AG09309 (cell line): ENCODE data around the gene PSMA4.

Experiments used
- DNase-seq: peaks from one replicate; pipeline ENCODE4 v3.0.0-alpha.2; 2010; ENCODE audit warnings: low read depth
- H3K4me3 ChIP-seq: 2 replicates; pipeline ENCODE4 v1.5.1; 2011; ENCODE audit warnings: mild to moderate bottlenecking, low read depth, low read length, moderate library complexity; ENCODE audit not compliant: control insufficient read depth
- TF ChIP-seq, protein P1 (sequence below): IDR thresholded peaks from 2 replicates; pipeline ENCODE4 v1.5.1; 2011; ENCODE audit warnings: mild to moderate bottlenecking, low read depth, low read length, inconsistent platforms; ENCODE audit not compliant: insufficient read depth, control insufficient read depth; ENCODE audit errors: missing control alignments

The PSMA4 gene

DNA sequence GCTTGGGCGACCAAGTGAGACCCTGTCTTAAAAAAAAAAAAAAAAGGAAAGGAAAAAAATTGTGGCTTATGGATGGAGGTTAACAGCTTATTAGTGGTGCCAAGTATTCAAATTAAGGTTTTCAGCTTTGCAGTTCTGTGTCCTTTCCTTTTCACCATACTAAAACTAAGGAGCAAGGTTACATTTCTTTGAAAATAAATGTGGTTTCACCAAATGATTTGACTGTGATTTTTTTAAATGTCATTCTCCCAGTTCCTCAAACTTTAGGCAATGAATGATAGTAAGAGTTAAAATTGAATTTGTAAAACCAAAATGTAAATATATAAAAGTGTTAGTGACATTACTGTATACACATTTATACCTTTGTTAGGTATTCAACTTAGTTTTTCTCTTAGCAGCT lies 34.7 kb downstream of the PSMA4 start:
- no peak overlapping the region for H3K4me3 ChIP-seq
- no peak for DNase-seq

DNA sequence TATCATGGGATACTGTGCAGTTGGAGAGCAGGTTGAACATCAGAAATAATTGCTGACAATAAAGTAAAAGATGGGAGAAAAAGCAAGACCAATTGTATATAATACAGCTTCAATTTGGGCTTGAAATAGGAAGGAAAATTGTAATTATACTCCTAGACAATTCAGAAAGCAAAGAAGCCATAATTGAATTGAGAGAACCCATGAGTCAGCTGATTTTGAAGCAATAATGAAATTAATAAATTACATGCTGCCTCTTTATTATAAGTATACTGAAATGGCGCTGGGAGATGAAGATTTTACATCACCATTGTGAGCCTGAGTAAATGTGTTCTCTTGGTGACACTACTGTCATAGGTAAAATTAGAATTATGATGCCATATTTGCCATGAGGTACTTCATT lies 57.3 kb downstream of the PSMA4 start:
- H3K4me3 ChIP-seq = no peak overlapping the region
- TF ChIP-seq, protein P1, sequence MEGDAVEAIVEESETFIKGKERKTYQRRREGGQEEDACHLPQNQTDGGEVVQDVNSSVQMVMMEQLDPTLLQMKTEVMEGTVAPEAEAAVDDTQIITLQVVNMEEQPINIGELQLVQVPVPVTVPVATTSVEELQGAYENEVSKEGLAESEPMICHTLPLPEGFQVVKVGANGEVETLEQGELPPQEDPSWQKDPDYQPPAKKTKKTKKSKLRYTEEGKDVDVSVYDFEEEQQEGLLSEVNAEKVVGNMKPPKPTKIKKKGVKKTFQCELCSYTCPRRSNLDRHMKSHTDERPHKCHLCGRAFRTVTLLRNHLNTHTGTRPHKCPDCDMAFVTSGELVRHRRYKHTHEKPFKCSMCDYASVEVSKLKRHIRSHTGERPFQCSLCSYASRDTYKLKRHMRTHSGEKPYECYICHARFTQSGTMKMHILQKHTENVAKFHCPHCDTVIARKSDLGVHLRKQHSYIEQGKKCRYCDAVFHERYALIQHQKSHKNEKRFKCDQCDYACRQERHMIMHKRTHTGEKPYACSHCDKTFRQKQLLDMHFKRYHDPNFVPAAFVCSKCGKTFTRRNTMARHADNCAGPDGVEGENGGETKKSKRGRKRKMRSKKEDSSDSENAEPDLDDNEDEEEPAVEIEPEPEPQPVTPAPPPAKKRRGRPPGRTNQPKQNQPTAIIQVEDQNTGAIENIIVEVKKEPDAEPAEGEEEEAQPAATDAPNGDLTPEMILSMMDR = no peak
- no peak for DNase-seq

More for the DNA sequence above, 34.7 kb downstream of the PSMA4 start:
- TF ChIP-seq, protein P1 = no peak

DNA sequence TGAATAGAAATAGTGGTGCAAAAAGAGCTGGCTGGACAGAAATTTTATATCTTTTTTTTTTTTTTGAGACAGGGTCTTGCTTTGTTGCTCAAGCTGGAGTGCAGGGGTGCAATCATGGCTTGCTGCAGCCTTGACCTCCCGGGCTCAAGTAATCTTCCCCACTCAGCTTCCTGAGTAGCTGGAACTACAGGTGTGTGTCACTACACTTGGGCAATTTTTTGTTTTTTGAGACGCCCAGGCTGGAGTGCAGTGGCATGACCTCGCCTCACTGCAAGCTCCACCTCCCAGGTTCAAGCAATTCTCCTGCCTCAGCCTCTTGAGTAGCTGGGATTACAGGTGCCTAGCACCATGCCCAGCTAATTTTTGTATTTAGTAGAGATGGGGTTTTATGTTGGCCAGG lies 58.1 kb downstream of the PSMA4 start:
- DNase-seq = no peak
- TF ChIP-seq, protein P1 = no peak

DNA sequence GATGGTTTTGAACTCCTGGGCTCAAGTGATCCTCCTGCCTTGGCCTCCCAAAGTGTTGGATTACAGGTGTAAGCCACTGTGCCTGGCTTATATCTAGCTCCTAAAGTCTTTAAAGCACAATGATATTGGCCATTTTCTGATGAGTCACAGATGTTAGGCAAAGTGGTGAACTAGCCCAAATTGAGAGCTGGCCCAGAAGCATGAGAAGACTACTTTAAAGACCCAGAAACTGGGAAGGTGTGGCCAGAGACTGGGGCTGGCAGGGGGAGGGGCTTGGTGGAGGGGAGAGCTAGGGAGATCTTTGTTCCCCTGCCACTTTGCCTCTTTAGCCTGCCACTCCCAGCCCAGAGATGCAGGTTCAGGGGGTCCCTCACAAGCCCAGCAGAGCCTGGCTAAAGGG lies 58.9 kb downstream of the PSMA4 start:
- TF ChIP-seq, protein P1 = no peak
- DNase-seq = no peak
- no peak overlapping the region for H3K4me3 ChIP-seq

More for the DNA sequence above, 58.1 kb downstream of the PSMA4 start:
- H3K4me3 ChIP-seq = no peak overlapping the region
